ENCODE data around the gene METAP1.
"Not testable (repeated sequence)": the region's sequence is repeated elsewhere in the genome, so short reads cannot be mapped to it uniquely, and the experiment has no call there.

Gene METAP1

GRCh38 chr4:99062120-99062519, 66.6 kb downstream of the METAP1 start:
- Histone ChIP-seq H3K27ac (replicated peaks) (no peak overlapping the region), H3K27me3 (ENCODE audit: insufficient read depth, poor library complexity, severe bottlenecking) (no peaks in the 10 kb centered on the region), H3K4me3 (replicated peaks; ENCODE audit: insufficient read depth, low read length) (no peak overlapping the region)
- no peak for DNase-seq (ENCODE audit: low read depth in 1 of 2, low spot score in 1 of 2)
- TF ChIP-seq POLR2AphosphoS5 (IDR thresholded peaks at IDR 0.05; ENCODE audit: low read depth) (no peak), SPI1 (IDR thresholded peaks at IDR 0.05; ENCODE audit: borderline replicate concordance, low read depth) (no peak), GABPA (IDR thresholded peaks at IDR 0.05; ENCODE audit: low read depth) (no peak), CTCF (IDR thresholded peaks at IDR 0.05; ENCODE audit: insufficient read depth, low read length) (no peak)
- TF ChIP-seq, protein P1, sequence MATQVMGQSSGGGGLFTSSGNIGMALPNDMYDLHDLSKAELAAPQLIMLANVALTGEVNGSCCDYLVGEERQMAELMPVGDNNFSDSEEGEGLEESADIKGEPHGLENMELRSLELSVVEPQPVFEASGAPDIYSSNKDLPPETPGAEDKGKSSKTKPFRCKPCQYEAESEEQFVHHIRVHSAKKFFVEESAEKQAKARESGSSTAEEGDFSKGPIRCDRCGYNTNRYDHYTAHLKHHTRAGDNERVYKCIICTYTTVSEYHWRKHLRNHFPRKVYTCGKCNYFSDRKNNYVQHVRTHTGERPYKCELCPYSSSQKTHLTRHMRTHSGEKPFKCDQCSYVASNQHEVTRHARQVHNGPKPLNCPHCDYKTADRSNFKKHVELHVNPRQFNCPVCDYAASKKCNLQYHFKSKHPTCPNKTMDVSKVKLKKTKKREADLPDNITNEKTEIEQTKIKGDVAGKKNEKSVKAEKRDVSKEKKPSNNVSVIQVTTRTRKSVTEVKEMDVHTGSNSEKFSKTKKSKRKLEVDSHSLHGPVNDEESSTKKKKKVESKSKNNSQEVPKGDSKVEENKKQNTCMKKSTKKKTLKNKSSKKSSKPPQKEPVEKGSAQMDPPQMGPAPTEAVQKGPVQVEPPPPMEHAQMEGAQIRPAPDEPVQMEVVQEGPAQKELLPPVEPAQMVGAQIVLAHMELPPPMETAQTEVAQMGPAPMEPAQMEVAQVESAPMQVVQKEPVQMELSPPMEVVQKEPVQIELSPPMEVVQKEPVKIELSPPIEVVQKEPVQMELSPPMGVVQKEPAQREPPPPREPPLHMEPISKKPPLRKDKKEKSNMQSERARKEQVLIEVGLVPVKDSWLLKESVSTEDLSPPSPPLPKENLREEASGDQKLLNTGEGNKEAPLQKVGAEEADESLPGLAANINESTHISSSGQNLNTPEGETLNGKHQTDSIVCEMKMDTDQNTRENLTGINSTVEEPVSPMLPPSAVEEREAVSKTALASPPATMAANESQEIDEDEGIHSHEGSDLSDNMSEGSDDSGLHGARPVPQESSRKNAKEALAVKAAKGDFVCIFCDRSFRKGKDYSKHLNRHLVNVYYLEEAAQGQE (IDR thresholded peaks at IDR 0.05; ENCODE audit: insufficient replicate concordance, low read depth): no peak

GRCh38 chr4:99065521-99065920, 70.0 kb downstream of the METAP1 start:
- not testable (repeated sequence) for H3K27ac ChIP-seq (replicated peaks); DNase-seq (ENCODE audit: low read depth in 1 of 2, low spot score in 1 of 2); H3K4me3 ChIP-seq (replicated peaks; ENCODE audit: insufficient read depth, low read length); H3K27me3 ChIP-seq (ENCODE audit: insufficient read depth, poor library complexity, severe bottlenecking)

DNA sequence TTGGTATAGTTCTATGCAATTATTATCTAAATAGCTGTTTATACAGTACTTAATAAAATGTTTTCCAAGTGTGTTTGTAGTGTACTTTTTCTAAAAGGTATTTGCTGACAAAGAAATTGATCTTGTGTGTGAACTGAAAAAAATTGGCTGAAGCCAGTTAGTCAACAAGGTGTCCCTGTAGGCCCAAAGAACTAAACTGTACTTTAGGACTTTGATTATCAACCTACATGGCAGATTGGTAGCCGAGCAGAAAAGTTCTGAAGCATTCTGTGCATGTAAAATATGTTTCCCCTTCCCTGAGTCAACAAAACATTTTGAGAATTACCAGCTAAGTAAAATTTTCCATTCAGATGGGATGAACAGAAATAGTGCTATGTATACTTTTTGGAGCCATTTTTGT, 72.1 kb downstream of the METAP1 start:
- Histone ChIP-seq H3K4me3 (replicated peaks; ENCODE audit: insufficient read depth, low read length) (no peak overlapping the region), H3K27ac (replicated peaks) (no peak overlapping the region), H3K27me3 (ENCODE audit: insufficient read depth, poor library complexity, severe bottlenecking) (no peaks in the 10 kb centered on the region)
- no peak for DNase-seq (ENCODE audit: low read depth in 1 of 2, low spot score in 1 of 2)
- TF ChIP-seq CTCF (IDR thresholded peaks at IDR 0.05; ENCODE audit: insufficient read depth, low read length) (no peak), POLR2AphosphoS5 (IDR thresholded peaks at IDR 0.05; ENCODE audit: low read depth) (no peak), SPI1 (IDR thresholded peaks at IDR 0.05; ENCODE audit: borderline replicate concordance, low read depth) (no peak), GABPA (IDR thresholded peaks at IDR 0.05; ENCODE audit: low read depth) (no peak)
- TF ChIP-seq, protein P1 (IDR thresholded peaks at IDR 0.05; ENCODE audit: insufficient replicate concordance, low read depth): no peak

DNA sequence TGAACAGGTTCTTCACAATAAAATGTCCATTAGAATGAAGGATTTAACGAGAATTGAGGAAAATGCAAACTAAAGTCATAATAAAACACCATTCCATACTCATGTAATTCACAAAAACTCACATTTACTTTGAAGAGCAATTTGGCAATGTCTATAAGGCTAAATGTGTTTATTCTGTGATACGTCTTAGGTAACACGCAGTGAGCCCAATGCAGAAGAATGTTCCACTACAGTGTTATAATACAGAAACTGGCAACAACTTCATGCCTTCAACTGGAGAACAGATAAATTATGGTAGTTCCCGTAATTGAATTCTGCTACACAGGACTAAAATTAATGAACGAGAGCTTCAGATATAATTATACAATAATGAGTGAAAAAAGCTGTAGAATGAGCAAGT, 75.6 kb downstream of the METAP1 start:
- no peaks in the 10 kb centered on the region for H3K27me3 ChIP-seq (ENCODE audit: insufficient read depth, poor library complexity, severe bottlenecking)
- no peak overlapping the region for H3K27ac ChIP-seq (replicated peaks)

More for the DNA sequence above, 75.6 kb downstream of the METAP1 start:
- H3K4me3 ChIP-seq (replicated peaks; ENCODE audit: insufficient read depth, low read length): no peak overlapping the region
- TF ChIP-seq SPI1 (IDR thresholded peaks at IDR 0.05; ENCODE audit: borderline replicate concordance, low read depth): no peak
- TF ChIP-seq POLR2AphosphoS5 (IDR thresholded peaks at IDR 0.05; ENCODE audit: low read depth): no peak
- TF ChIP-seq, protein P1 (IDR thresholded peaks at IDR 0.05; ENCODE audit: insufficient replicate concordance, low read depth): no peak
- no peak for TF ChIP-seq CTCF (IDR thresholded peaks at IDR 0.05; ENCODE audit: insufficient read depth, low read length)
- TF ChIP-seq GABPA (IDR thresholded peaks at IDR 0.05; ENCODE audit: low read depth): no peak
- no peak for DNase-seq (ENCODE audit: low read depth in 1 of 2, low spot score in 1 of 2)
